ENCODE results near the gene KIF6.

Gene KIF6

GRCh38 chr6:39452306-39453145 is 272.7 kb downstream of the KIF6 start:
- no peak overlapping the region for H3K4me3 ChIP-seq (ENCODE audit: low read depth, low read length)
- DNase-seq (ENCODE audit: low read depth) = peak; percentile 8
- TF ChIP-seq CTCF (IDR thresholded peaks at IDR 0.05; ENCODE audit: insufficient read depth, low read depth, low read length, missing control alignments) = no peak

GRCh38 chr6:39451831-39452230 is 273.4 kb downstream of the KIF6 start:
- peak; percentile 63 for TF ChIP-seq CTCF (IDR thresholded peaks at IDR 0.05; ENCODE audit: insufficient read depth, low read depth, low read length, missing control alignments)
- no peak overlapping the region for H3K4me3 ChIP-seq (ENCODE audit: low read depth, low read length)
- DNase-seq (ENCODE audit: low read depth) = peak; percentile 24

- H3K4me3 ChIP-seq (ENCODE audit: low read depth, low read length) = no peak overlapping the region
- no peak for DNase-seq (ENCODE audit: low read depth)
- no peak for TF ChIP-seq CTCF (IDR thresholded peaks at IDR 0.05; ENCODE audit: insufficient read depth, low read depth, low read length, missing control alignments)
Observed at GRCh38 chr6:39449022-39449421, 276.2 kb downstream of the KIF6 start.

- H3K4me3 ChIP-seq (ENCODE audit: low read depth, low read length) = no peak overlapping the region
- no peak for DNase-seq (ENCODE audit: low read depth)
- TF ChIP-seq CTCF (IDR thresholded peaks at IDR 0.05; ENCODE audit: insufficient read depth, low read depth, low read length, missing control alignments) = no peak
Observed at GRCh38 chr6:39446909-39447308, 278.3 kb downstream of the KIF6 start.

- no peak for DNase-seq (ENCODE audit: low read depth)
Observed at GRCh38 chr6:39445667-39446066, 279.5 kb downstream of the KIF6 start.

GRCh38 chr6:39444479-39445019 is 280.7 kb downstream of the KIF6 start:
- no peak for TF ChIP-seq CTCF (IDR thresholded peaks at IDR 0.05; ENCODE audit: insufficient read depth, low read depth, low read length, missing control alignments)
- H3K4me3 ChIP-seq (ENCODE audit: low read depth, low read length) = no peak overlapping the region
- DNase-seq (ENCODE audit: low read depth) = no peak

More at GRCh38 chr6:39445667-39446066, 279.5 kb downstream of the KIF6 start:
- H3K4me3 ChIP-seq (ENCODE audit: low read depth, low read length) = no peak overlapping the region
- TF ChIP-seq CTCF (IDR thresholded peaks at IDR 0.05; ENCODE audit: insufficient read depth, low read depth, low read length, missing control alignments) = no peak
